HG03520 (cell line): ENCODE results near the gene RTL10.

Experiments
- ATAC-seq: cut with Tn5 transposase; IDR thresholded peaks from one replicate; pipeline ENCODE4 v1.9.1; 2021; ENCODE audit warnings: mild to moderate bottlenecking, moderate library complexity; ENCODE audit not compliant: unreplicated experiment

The RTL10 gene

DNA sequence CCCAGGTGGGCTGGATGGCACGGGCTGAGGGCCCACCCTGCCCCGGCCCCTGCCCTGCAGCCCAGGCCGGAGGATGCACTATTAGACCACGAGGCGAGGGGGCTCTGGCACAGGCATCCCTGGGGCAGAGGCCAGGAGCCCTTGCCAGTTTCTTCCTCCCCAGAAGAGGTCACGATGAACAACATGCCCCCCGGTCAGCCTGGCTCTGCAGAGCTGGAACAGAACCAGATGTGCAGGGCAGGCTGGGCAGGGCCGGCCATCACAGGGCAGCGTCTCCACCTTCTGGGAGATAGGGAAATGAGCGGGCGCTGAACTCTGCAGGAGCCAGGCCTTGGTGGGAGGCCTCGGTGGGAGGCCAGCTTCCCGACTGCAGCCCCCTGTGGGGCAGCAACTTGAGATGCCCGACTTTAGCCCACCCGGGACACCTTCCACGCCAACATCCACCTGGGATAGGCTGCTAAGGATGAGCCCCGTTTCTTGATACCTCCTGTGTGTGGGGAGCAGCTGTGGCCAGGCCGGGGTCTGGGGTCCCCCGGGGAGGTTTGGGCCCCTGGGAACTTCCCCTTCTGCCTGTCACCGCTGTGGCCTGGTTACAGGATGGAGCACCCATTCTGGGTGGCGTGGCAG, 21.8 kb upstream of the RTL10 start:
- no peak for ATAC-seq

- no peak for ATAC-seq
Measured at GRCh38 chr22:19875531-19876313, 21.0 kb upstream of the RTL10 start.

DNA sequence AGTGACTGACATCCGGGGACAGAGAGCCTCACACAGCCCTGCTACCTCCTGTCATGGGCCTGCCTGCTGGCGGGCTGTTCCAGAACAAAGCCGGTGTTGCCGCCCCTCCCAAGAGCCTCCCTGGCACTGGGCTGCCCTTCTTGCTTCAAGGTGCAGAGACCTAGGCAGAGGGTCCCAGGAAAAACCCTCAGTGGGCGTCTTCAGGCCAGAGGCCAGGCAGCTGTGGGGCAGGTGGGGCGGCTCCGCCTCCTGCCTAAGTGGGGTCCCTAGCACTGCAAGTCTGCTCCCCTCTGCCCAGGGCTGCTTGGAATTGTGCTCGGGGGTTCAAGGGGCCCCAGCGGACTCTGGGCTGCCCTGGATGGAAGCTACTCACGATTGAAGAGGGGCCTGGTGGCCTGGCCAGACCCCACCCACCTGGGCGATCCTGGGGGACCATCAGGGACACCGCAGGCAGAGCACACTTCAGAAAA, 20.4 kb upstream of the RTL10 start:
- ATAC-seq = no peak

DNA sequence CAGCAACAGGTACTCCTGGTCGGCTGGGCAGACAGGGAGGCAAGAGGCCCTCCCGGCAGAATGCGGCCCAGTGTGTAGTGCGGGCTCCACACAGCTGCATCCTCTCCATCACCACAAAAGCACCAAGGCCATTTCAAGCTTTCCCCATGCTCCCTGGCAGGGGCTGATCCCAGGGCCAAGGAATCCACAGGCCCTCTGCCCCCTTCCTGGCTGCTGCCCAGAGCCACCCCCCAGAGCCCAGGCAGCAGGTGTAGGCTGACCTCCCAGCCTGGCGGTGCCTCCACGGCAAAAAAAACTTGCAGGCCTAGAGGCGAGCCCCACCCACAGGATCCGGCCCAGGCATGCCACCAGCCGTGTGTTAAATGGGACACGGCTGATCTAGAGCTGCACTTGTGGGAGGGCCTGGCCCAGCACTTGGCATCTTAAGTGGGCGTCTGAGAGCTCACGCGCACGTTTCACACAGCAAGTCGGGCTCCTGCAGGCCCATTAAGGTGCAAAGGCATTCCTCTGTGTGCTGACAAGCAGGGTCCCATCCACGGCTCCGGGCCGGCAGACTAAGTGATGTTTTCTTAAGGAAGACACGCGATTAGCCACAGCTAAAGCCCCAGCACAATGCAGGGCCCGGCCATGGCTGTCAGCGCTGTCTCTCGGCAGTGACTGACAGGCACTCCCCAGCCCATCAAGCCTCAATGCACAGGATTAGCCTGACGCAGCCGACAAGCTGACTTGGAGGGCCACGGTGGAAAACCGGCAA, 19.8 kb upstream of the RTL10 start:
- no peak for ATAC-seq

DNA sequence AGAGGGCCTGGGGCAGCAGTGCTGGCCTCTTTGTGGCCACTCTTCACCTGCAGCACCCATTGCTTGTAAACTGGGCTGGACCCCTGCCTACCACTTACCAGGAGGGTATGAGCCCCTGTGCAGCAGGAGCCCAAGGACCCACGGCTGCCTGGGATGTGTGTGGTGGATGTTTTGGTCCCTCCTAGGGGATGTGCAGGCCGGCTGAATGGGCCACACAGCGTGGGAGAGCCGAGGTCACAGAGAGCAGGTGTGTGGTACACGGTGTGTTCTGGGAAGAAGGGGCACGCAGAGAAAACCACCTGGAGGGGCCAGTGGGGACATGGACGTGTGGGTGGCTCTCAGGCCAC, 19.3 kb upstream of the RTL10 start:
- no peak for ATAC-seq

GRCh38 chr22:19873138-19873959, 18.7 kb upstream of the RTL10 start:
- no peak for ATAC-seq

DNA sequence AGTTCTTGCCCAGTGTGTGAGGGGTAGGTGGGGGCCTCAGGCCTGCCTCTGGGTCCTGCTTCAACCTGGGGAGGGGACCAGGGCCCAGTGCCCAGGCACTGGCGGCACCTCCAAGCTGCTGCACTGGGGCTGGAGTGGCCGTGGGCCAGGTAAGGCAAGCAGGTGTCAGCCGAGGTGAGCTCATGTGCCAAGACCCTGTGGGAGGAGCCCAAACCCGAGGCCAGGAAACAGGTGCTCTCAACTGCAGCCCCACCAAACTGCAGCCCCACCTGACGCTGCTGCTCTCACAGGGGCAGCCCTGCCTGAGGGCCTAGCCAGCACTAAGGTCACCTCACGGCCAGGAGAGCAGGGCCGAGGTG, 18.1 kb upstream of the RTL10 start:
- ATAC-seq = no peak

DNA sequence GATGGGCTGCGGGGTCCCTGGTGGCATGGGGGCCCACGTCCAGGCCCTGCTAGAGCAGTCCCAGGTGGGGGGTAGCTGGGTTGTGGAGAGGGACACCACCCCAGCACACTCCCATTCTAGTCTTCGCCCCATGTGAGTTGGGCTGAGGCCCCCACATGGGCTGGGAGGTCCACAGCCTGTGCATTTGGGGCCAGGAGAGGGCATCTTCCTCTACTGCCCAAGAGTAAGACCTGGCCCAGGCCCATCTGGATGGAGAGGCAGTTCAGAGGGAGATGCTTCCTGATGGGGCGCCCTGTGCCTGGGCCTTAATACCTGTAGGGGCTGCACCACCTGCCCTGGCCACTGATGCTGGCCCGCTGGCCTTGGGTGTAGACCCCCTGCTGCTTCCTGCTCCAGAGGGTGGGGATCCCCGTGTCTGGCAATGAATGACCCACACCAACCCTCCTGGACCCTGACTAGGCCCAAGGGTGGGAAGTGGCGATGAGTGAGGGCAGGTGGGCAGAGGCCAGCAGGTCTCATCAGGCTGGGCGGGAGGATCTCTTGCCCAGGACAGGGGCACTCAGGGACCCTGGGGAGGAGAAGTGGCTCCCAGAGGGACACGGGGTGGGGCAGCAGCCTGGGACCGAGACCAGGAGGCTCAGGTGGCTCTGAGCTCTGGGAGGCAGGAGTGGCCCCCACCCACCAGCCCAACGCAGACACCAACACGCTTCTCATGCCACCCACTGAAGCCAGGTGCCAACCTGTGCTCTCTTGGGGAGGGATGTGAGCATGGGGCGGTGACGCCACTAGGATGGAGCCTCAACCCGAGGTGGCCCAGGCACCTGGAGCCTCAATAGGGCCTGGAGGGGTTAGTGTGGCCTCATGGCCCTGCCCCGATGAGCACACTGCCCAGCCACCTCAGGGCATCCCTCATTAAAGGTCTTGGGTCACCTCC, 17.4 kb upstream of the RTL10 start:
- no peak for ATAC-seq

- no peak for ATAC-seq
Measured at GRCh38 chr22:19871023-19871844, 16.6 kb upstream of the RTL10 start.

- no peak for ATAC-seq
Measured at GRCh38 chr22:19870153-19871022, 15.7 kb upstream of the RTL10 start.

- no peak for ATAC-seq
Measured at GRCh38 chr22:19869497-19870152, 15.0 kb upstream of the RTL10 start.

DNA sequence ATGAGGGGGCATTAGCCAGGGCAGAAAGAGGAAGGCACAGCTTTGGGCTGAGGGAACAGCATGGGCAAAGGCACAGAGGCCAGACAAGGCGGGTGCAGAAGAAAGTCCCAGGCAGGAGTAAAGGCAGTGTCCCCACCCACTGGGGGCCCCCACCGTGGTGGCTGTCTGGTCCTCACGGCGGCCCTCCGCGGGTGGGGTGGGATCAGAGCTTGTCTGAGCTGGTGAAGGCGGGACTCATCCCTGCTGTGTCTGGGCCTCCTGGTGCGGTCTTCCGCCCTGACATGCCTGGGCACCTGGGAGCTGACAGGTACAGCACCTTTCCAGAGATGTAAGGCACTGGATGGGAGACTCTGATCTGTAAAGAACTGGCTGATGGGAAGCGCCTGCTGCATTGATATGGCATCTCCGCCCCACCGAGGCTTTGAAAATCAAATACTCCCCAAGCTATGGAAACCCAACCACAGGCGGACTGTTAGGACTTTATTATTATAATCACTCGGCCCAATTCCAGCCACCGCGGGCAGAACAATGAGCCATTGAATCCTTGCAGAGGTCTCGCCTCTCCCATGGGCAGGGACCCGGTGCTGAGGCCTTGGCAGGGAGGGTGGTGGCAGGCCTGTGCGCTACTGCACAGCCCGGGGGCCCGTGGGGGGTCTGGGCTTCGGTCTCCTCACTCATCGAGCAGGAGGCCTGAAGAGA, 14.2 kb upstream of the RTL10 start:
- no peak for ATAC-seq

DNA sequence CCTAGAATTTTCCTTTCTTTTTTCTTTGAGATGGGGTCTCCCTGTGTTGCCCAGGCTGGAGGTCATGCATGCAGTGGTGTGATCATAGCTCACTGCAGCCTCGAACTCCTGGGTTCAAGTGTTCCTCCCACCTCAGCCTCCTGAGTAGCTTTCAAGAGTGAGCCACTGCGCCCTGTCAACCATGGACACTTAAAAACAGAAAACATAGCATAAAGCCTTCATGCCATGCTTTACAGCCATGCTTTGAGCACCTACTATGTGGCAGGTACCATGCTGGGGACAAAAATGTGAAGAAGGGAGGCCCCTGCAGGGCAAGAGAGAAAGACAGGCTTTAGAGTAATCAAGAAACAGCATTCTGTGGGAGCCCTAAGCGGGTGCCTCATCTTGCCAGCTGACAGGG, 13.7 kb upstream of the RTL10 start:
- ATAC-seq = no peak

DNA sequence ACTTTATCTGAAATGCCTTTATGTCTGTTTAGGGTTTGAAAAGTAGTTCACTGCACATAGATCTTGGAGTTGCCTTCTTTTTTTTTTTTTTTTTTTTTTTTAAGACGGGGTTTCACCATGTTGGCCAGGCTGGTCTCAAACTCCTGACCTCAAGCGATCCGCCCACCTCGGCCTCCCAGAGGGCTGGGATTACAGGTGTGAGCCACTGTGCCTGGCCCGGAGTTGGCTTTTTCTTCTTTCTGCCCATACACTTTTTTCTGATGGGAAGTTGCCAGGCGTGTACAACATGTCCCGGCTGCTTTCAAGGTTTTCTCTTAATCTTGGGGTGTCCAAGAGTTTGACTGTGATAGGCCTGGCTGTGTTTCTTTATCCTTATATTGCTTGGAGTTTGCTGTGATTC, 12.9 kb upstream of the RTL10 start:
- no peak for ATAC-seq

DNA sequence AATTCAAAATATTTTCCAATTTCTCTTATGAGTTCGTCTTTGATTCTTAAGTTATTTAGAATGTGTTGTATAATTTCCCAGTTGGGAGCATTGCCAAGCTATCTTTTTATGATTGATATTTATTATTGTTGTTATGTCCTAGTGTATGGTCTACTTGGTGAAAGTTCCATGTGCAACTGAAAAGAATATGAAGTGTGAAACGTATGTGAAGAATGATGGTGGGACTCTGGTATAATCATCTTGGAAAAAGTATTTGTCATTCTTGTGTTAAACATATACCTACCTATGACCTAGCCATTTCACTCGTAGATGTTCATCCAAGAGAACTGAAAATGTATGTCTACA, 12.0 kb upstream of the RTL10 start:
- no peak for ATAC-seq

DNA sequence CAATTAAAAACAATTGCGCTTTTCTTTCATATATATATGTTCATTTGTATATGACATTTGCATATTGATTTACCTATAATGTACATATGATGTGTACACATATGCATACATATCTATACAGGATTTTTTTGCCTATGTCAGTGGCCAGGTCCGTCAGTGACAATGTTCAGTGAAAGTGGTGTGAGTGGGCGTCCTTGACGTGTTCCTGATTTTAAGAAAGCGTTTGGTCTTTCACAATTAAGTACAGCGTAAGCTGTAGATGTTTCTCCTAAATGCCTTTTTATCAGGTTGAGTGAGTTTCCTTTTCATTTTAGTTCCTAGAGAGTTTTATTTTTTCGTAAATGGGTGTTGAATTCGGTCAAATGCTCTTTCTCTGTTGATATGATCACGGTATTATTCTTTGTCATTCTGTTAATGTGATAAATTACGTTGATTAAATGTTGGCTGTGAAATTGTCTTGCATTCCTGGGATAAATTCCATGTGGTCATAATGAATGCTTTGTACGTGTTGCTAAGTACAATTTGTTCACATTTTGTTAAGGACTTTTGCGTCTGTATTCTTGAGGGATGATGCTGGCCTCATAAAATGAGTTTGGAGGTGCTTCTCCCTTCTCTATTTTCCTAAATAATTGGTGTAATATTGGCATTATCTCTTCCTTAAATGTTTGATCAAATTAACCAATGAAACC, 10.6 kb upstream of the RTL10 start:
- no peak for ATAC-seq
